Vagina (tissue), 2 donors: ENCODE data around the gene SERPINE1.

ENCODE experiments used
- POLR2A ChIP-seq, 2 donors: fragments of 450-650 bp; IDR thresholded peaks; one replicate each; pipeline ENCODE4 v1.6.1; 2017; ENCODE audit warnings: antibody characterized with exemption in 2 of 2, mild to moderate bottlenecking in 2 of 2, moderate library complexity in 2 of 2
- TF ChIP-seq, protein P1 (sequence below), 3 experiments: fragments of 450-650 bp in 2 of 3; fragments of 200-600 bp in 1 of 3; sonication (generic) in 1 of 3; IDR thresholded peaks; one replicate each; pipeline ENCODE4 v1.5.1; 2017 to 2019; ENCODE audit warnings: antibody characterized with exemption in 3 of 3, mild to moderate bottlenecking in 2 of 3, moderate library complexity in 2 of 3

DNA sequence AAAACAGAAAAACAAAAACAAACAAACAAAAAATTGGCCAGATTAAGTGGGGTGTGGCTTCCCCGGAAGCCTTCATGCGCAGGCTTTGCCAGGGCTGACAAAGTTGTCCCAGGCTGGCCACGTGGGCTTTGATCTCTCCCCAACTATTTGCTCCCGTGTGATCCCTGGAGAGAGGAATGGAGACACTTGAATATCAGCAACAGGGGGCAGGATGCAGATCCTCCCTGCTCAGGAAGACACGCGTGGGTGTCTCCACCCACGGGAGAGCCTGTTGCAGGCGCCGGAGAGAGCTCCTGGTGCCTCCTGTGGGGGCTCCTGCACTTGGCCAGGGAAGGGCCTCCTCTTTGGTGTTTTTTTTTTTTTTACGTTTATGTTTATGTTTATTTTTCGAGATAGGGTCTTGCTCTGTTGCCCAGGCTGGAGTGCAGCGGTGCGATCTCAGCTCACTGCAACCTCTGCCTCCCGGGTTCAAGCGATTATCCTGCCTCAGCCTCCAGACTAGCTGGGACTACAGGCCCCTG is 22.7 kb upstream of the SERPINE1 start:
- TF ChIP-seq POLR2A (IDR thresholded peaks at IDR 0.05), result no peak
- TF ChIP-seq, protein P1, sequence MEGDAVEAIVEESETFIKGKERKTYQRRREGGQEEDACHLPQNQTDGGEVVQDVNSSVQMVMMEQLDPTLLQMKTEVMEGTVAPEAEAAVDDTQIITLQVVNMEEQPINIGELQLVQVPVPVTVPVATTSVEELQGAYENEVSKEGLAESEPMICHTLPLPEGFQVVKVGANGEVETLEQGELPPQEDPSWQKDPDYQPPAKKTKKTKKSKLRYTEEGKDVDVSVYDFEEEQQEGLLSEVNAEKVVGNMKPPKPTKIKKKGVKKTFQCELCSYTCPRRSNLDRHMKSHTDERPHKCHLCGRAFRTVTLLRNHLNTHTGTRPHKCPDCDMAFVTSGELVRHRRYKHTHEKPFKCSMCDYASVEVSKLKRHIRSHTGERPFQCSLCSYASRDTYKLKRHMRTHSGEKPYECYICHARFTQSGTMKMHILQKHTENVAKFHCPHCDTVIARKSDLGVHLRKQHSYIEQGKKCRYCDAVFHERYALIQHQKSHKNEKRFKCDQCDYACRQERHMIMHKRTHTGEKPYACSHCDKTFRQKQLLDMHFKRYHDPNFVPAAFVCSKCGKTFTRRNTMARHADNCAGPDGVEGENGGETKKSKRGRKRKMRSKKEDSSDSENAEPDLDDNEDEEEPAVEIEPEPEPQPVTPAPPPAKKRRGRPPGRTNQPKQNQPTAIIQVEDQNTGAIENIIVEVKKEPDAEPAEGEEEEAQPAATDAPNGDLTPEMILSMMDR (IDR thresholded peaks at IDR 0.05), result no peak
